ENCODE data around the gene RSRC1.
"Not testable (repeated sequence)": the region's sequence is repeated elsewhere in the genome, so short reads cannot be mapped to it uniquely, and the experiment has no call there.

The RSRC1 gene

GRCh38 chr3:158493931-158494330 is 384.0 kb downstream of the RSRC1 start:
- H3K4me3 ChIP-seq (ENCODE audit: low read depth, low read length): no peak overlapping the region
- H3K27me3 ChIP-seq (ENCODE audit: control insufficient read depth, insufficient read depth, low read length): no peaks in the 10 kb centered on the region
- no peak overlapping the region for H3K27ac ChIP-seq (ENCODE audit: low read depth, low read length)
- no peaks in the 10 kb centered on the region for H3K36me3 ChIP-seq (ENCODE audit: control insufficient read depth, insufficient read depth, low read length)
- no peaks in the 10 kb centered on the region for H3K9me3 ChIP-seq (ENCODE audit: control insufficient read depth, insufficient read depth, low read length)
- H3K9ac ChIP-seq (ENCODE audit: low read depth, low read length): no peak overlapping the region
- H3K4me1 ChIP-seq (ENCODE audit: control insufficient read depth, insufficient read depth, low read length): no peaks in the 10 kb centered on the region

- no peaks in the 10 kb centered on the region for H3K27me3 ChIP-seq (ENCODE audit: control insufficient read depth, insufficient read depth, low read length)
- H3K36me3 ChIP-seq (ENCODE audit: control insufficient read depth, insufficient read depth, low read length): no peaks in the 10 kb centered on the region
- H3K27ac ChIP-seq (ENCODE audit: low read depth, low read length): no peak overlapping the region
- peaks cover 4% of the 10 kb centered on the region; the same call in 1 of the 2 replicates for H3K9me3 ChIP-seq (ENCODE audit: control insufficient read depth, insufficient read depth, low read length)
- no peaks in the 10 kb centered on the region for H3K4me1 ChIP-seq (ENCODE audit: control insufficient read depth, insufficient read depth, low read length)
- H3K9ac ChIP-seq (ENCODE audit: low read depth, low read length): no peak overlapping the region
- H3K4me3 ChIP-seq (ENCODE audit: low read depth, low read length): no peak overlapping the region
Measured at GRCh38 chr3:158494673-158495072, 384.8 kb downstream of the RSRC1 start.

- H3K9me3 ChIP-seq (ENCODE audit: control insufficient read depth, insufficient read depth, low read length); H3K36me3 ChIP-seq (ENCODE audit: control insufficient read depth, insufficient read depth, low read length); H3K27ac ChIP-seq (ENCODE audit: low read depth, low read length); H3K27me3 ChIP-seq (ENCODE audit: control insufficient read depth, insufficient read depth, low read length); H3K4me3 ChIP-seq (ENCODE audit: low read depth, low read length); H3K9ac ChIP-seq (ENCODE audit: low read depth, low read length); H3K4me1 ChIP-seq (ENCODE audit: control insufficient read depth, insufficient read depth, low read length): not testable (repeated sequence)
Measured at GRCh38 chr3:158495398-158495902, 385.6 kb downstream of the RSRC1 start.

- no peaks in the 10 kb centered on the region for H3K4me1 ChIP-seq (ENCODE audit: control insufficient read depth, insufficient read depth, low read length)
- H3K9me3 ChIP-seq (ENCODE audit: control insufficient read depth, insufficient read depth, low read length): no peaks in the 10 kb centered on the region; the same call in 1 of the 2 replicates
- no peaks in the 10 kb centered on the region for H3K27me3 ChIP-seq (ENCODE audit: control insufficient read depth, insufficient read depth, low read length)
- no peak overlapping the region for H3K9ac ChIP-seq (ENCODE audit: low read depth, low read length)
- H3K36me3 ChIP-seq (ENCODE audit: control insufficient read depth, insufficient read depth, low read length): no peaks in the 10 kb centered on the region
- no peak overlapping the region for H3K27ac ChIP-seq (ENCODE audit: low read depth, low read length)
- H3K4me3 ChIP-seq (ENCODE audit: low read depth, low read length): no peak overlapping the region
Measured at GRCh38 chr3:158505117-158505516, 395.2 kb downstream of the RSRC1 start.

GRCh38 chr3:158506456-158506855 is 396.6 kb downstream of the RSRC1 start:
- Histone ChIP-seq H3K9ac (ENCODE audit: low read depth, low read length) (no peak overlapping the region), H3K27me3 (ENCODE audit: control insufficient read depth, insufficient read depth, low read length) (no peaks in the 10 kb centered on the region), H3K27ac (ENCODE audit: low read depth, low read length) (no peak overlapping the region), H3K36me3 (ENCODE audit: control insufficient read depth, insufficient read depth, low read length) (no peaks in the 10 kb centered on the region), H3K4me1 (ENCODE audit: control insufficient read depth, insufficient read depth, low read length) (no peaks in the 10 kb centered on the region), H3K9me3 (ENCODE audit: control insufficient read depth, insufficient read depth, low read length) (no peaks in the 10 kb centered on the region; the same call in 1 of the 2 replicates), H3K4me3 (ENCODE audit: low read depth, low read length) (no peak overlapping the region)

- no peaks in the 10 kb centered on the region for H3K36me3 ChIP-seq (ENCODE audit: control insufficient read depth, insufficient read depth, low read length)
- H3K9ac ChIP-seq (ENCODE audit: low read depth, low read length): no peak overlapping the region
- H3K27ac ChIP-seq (ENCODE audit: low read depth, low read length): no peak overlapping the region
- H3K4me1 ChIP-seq (ENCODE audit: control insufficient read depth, insufficient read depth, low read length): no peaks in the 10 kb centered on the region
- H3K27me3 ChIP-seq (ENCODE audit: control insufficient read depth, insufficient read depth, low read length): no peaks in the 10 kb centered on the region
- H3K4me3 ChIP-seq (ENCODE audit: low read depth, low read length): no peak overlapping the region
- H3K9me3 ChIP-seq (ENCODE audit: control insufficient read depth, insufficient read depth, low read length): no peaks in the 10 kb centered on the region
Measured at GRCh38 chr3:158508481-158508880, 398.6 kb downstream of the RSRC1 start.

- Histone ChIP-seq H3K9ac (ENCODE audit: low read depth, low read length) (no peak overlapping the region), H3K27ac (ENCODE audit: low read depth, low read length) (no peak overlapping the region), H3K9me3 (ENCODE audit: control insufficient read depth, insufficient read depth, low read length) (no peaks in the 10 kb centered on the region), H3K4me1 (ENCODE audit: control insufficient read depth, insufficient read depth, low read length) (no peaks in the 10 kb centered on the region), H3K27me3 (ENCODE audit: control insufficient read depth, insufficient read depth, low read length) (no peaks in the 10 kb centered on the region), H3K36me3 (ENCODE audit: control insufficient read depth, insufficient read depth, low read length) (no peaks in the 10 kb centered on the region), H3K4me3 (ENCODE audit: low read depth, low read length) (no peak overlapping the region)
Measured at GRCh38 chr3:158509891-158510290, 400.0 kb downstream of the RSRC1 start.

GRCh38 chr3:158516729-158517128 is 406.8 kb downstream of the RSRC1 start:
- not testable (repeated sequence) for H3K9ac ChIP-seq (ENCODE audit: low read depth, low read length); H3K36me3 ChIP-seq (ENCODE audit: control insufficient read depth, insufficient read depth, low read length); H3K4me1 ChIP-seq (ENCODE audit: control insufficient read depth, insufficient read depth, low read length); H3K27me3 ChIP-seq (ENCODE audit: control insufficient read depth, insufficient read depth, low read length); H3K27ac ChIP-seq (ENCODE audit: low read depth, low read length); H3K9me3 ChIP-seq (ENCODE audit: control insufficient read depth, insufficient read depth, low read length); H3K4me3 ChIP-seq (ENCODE audit: low read depth, low read length)

GRCh38 chr3:158519776-158520175 is 409.9 kb downstream of the RSRC1 start:
- no peaks in the 10 kb centered on the region for H3K4me1 ChIP-seq (ENCODE audit: control insufficient read depth, insufficient read depth, low read length)
- H3K9me3 ChIP-seq (ENCODE audit: control insufficient read depth, insufficient read depth, low read length): peaks cover 7% of the 10 kb centered on the region
- H3K27me3 ChIP-seq (ENCODE audit: control insufficient read depth, insufficient read depth, low read length): no peaks in the 10 kb centered on the region
- no peak overlapping the region for H3K27ac ChIP-seq (ENCODE audit: low read depth, low read length)
- no peak overlapping the region for H3K9ac ChIP-seq (ENCODE audit: low read depth, low read length)
- H3K4me3 ChIP-seq (ENCODE audit: low read depth, low read length): no peak overlapping the region
- no peaks in the 10 kb centered on the region for H3K36me3 ChIP-seq (ENCODE audit: control insufficient read depth, insufficient read depth, low read length)

GRCh38 chr3:158520433-158520832 is 410.5 kb downstream of the RSRC1 start:
- H3K4me3 ChIP-seq (ENCODE audit: low read depth, low read length): no peak overlapping the region
- H3K9ac ChIP-seq (ENCODE audit: low read depth, low read length): no peak overlapping the region
- H3K27me3 ChIP-seq (ENCODE audit: control insufficient read depth, insufficient read depth, low read length): no peaks in the 10 kb centered on the region

GRCh38 chr3:158522221-158523136 is 412.6 kb downstream of the RSRC1 start:
- Histone ChIP-seq H3K36me3 (ENCODE audit: control insufficient read depth, insufficient read depth, low read length) (no peaks in the 10 kb centered on the region), H3K27ac (ENCODE audit: low read depth, low read length) (no peak overlapping the region), H3K4me1 (ENCODE audit: control insufficient read depth, insufficient read depth, low read length) (no peaks in the 10 kb centered on the region)

More at GRCh38 chr3:158520433-158520832, 410.5 kb downstream of the RSRC1 start:
- H3K36me3 ChIP-seq (ENCODE audit: control insufficient read depth, insufficient read depth, low read length): no peaks in the 10 kb centered on the region
- H3K4me1 ChIP-seq (ENCODE audit: control insufficient read depth, insufficient read depth, low read length): no peaks in the 10 kb centered on the region
- no peak overlapping the region for H3K27ac ChIP-seq (ENCODE audit: low read depth, low read length)
- peaks cover 7% of the 10 kb centered on the region for H3K9me3 ChIP-seq (ENCODE audit: control insufficient read depth, insufficient read depth, low read length)

More at GRCh38 chr3:158522221-158523136, 412.6 kb downstream of the RSRC1 start:
- H3K4me3 ChIP-seq (ENCODE audit: low read depth, low read length): no peak overlapping the region
- peaks cover 3% of the 10 kb centered on the region for H3K9me3 ChIP-seq (ENCODE audit: control insufficient read depth, insufficient read depth, low read length)
- no peak overlapping the region for H3K9ac ChIP-seq (ENCODE audit: low read depth, low read length)
- no peaks in the 10 kb centered on the region for H3K27me3 ChIP-seq (ENCODE audit: control insufficient read depth, insufficient read depth, low read length)
